Ishikawa (cell line): ENCODE measurements around the gene PDS5B.

Source experiments
- CEBPB ChIP-seq: IDR thresholded peaks from 2 replicates; pipeline ENCODE4 v1.6.1; 2012
- CREB1 ChIP-seq: IDR thresholded peaks from 2 replicates; pipeline ENCODE4 v1.6.1; 2012; ENCODE audit warnings: low read depth
- EGR1 ChIP-seq: IDR thresholded peaks from 2 replicates; pipeline ENCODE4 v1.6.1; 2012
- EP300 ChIP-seq: IDR thresholded peaks from 2 replicates; pipeline ENCODE4 v1.6.1; 2012; ENCODE audit warnings: borderline replicate concordance
- FOXM1 ChIP-seq: IDR thresholded peaks from 2 replicates; pipeline ENCODE4 v1.6.1; 2012; ENCODE audit warnings: low read depth, borderline replicate concordance
- MAX ChIP-seq: IDR thresholded peaks from 2 replicates; pipeline ENCODE4 v1.6.1; 2012
- NFIC ChIP-seq: IDR thresholded peaks from 2 replicates; pipeline ENCODE4 v1.6.1; 2012
- RAD21 ChIP-seq: IDR thresholded peaks from 2 replicates; pipeline ENCODE4 v1.6.1; 2012; ENCODE audit warnings: low read depth
- REST ChIP-seq: IDR thresholded peaks from 2 replicates; pipeline ENCODE4 v1.6.1; 2012; ENCODE audit warnings: low read depth, mild to moderate bottlenecking
- TAF1 ChIP-seq: IDR thresholded peaks from 2 replicates; pipeline ENCODE4 v1.6.1; 2012; ENCODE audit warnings: low read depth, mild to moderate bottlenecking
- TCF12 ChIP-seq: IDR thresholded peaks from 2 replicates; pipeline ENCODE4 v1.6.1; 2012; ENCODE audit warnings: low read depth
- TEAD4 ChIP-seq: IDR thresholded peaks from 2 replicates; pipeline ENCODE4 v1.6.1; 2012
- USF1 ChIP-seq: IDR thresholded peaks from 2 replicates; pipeline ENCODE4 v1.6.1; 2012
- YY1 ChIP-seq: IDR thresholded peaks from 2 replicates; pipeline ENCODE4 v1.6.1; 2012; ENCODE audit warnings: low read depth
- ZBTB7A ChIP-seq: IDR thresholded peaks from 2 replicates; pipeline ENCODE4 v1.6.1; 2012; ENCODE audit warnings: low read depth

PDS5B gene

GRCh38 chr13:32824675-32825074 is 238.4 kb downstream of the PDS5B start:
- TF ChIP-seq EP300 (no peak), TEAD4 (no peak), FOXM1 (no peak), RAD21 (no peak), NFIC (no peak)

GRCh38 chr13:32825481-32825880 is 239.2 kb downstream of the PDS5B start:
- TF ChIP-seq TCF12 (no peak), USF1 (no peak), TAF1 (no peak), RAD21 (no peak), REST (no peak), CREB1 (no peak), FOXM1 (no peak), CEBPB (no peak), YY1 (no peak), EP300 (no peak), TEAD4 (no peak), MAX (no peak), EGR1 (no peak), ZBTB7A (no peak), NFIC (no peak)
